ENCODE measurements around the gene BLTP1. TPM values are rescaled to one million over a fixed set of nuclear protein-coding genes. Genes with fewer than 3 reads are reported as not detected.

The BLTP1 gene
- total RNA-seq, 2 donors from 2014 or later: 58.7 to 67.7 TPM

DNA sequence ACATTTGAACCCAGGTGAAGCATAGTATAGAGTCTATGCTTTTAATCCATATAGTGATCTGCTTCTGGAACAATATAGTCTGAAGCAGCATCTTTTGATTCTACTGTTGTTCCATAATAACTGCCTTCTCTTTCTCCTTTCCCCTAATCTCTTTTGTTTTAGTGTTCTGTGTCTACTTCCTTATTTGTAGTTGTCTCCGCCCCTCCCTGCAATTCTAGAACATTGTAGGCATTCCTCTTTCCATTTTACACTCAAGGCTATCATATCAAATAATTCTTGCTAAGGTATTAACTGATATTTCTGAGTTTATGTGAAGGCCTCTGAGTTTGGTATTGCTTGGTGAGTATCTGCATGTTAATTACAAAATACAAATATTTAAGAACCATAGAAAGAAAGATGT is 11.6 kb downstream of the BLTP1 start:
- intact Hi-C loops (cut with DNase I): no loop called here

DNA sequence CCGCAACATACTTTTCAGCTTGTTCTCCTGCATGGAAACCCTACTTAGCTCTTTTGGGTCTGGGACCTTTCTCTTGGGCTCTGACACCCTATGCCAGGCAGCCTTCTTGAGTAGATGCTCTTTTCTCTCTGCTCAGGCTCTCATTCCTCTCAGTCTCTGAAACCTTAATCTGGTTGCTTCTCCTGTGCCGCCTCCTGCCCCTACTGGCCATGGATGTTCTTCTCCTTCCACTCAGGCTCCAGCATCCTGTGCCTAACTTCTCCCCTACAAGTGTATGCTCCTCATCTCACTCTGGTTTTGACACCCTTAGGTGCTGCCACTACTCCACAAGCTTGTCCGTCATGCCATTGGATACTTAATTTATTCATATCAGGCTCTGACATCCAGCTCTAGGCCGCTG is 15.2 kb downstream of the BLTP1 start:
- intact Hi-C loops (cut with DNase I): no loop called here
- DNase-seq (ENCODE audit: low spot score): no peak

More for the DNA sequence above, 11.6 kb downstream of the BLTP1 start:
- no peak for DNase-seq (ENCODE audit: low spot score)

- intact Hi-C loops (cut with DNase I): no loop called here
- no peak for DNase-seq (ENCODE audit: low spot score)
Measured at GRCh38 chr4:122170775-122171174, 18.6 kb downstream of the BLTP1 start.

DNA sequence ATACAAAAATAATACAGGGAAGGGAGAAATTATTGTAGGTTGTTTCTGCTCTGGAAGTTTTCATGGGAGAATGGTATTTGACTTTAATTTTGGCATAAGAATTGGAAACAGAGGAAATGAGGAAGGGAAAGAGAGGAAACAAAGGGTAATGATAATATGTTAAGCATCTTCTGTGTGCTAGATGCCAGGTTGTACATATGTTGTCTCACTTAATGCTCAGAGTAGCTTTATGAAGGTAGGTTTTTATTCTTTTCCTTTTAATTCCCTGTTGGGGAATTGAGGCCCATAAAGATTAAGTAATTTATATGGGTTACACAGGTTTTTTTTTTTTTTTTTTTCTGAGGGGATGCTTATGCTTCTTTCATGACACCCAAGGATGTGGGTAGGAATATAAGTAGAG is 19.2 kb downstream of the BLTP1 start:
- DNase-seq (ENCODE audit: low spot score): no peak
- intact Hi-C loops (cut with DNase I): no loop called here

- DNase-seq (ENCODE audit: low spot score): no peak
- intact Hi-C loops (cut with DNase I): no loop called here
Measured at GRCh38 chr4:122172266-122172665, 20.1 kb downstream of the BLTP1 start.

GRCh38 chr4:122178961-122179360 is 26.8 kb downstream of the BLTP1 start:
- no peak for DNase-seq (ENCODE audit: low spot score)

GRCh38 chr4:122195718-122196117 is 43.6 kb downstream of the BLTP1 start:
- DNase-seq (ENCODE audit: low spot score): no peak
- intact Hi-C loops (cut with DNase I): no loop called here

More at GRCh38 chr4:122178961-122179360, 26.8 kb downstream of the BLTP1 start:
- intact Hi-C loops (cut with DNase I): no loop called here

Other genes starting within 250 kb of the BLTP1 start
- gene TRPC3, start 200.3 kb upstream of the BLTP1 start, total RNA-seq: under 1 TPM; 0.24 to 0.42 TPM
- not detected for gene ADAD1, start 226.7 kb downstream of the BLTP1 start, total RNA-seq